Middle frontal gyrus (tissue), 1 donor: ENCODE measurements around the gene SAFB.

Source experiments
- DNase-seq: peaks from one replicate; pipeline ENCODE4 v3.0.0-alpha.2; 2015; ENCODE audit warnings: low spot score; ENCODE audit errors: extremely low spot score

SAFB gene

GRCh38 chr19:5665781-5666513 lies 43.1 kb downstream of the SAFB start:
- DNase-seq = no peak

DNA sequence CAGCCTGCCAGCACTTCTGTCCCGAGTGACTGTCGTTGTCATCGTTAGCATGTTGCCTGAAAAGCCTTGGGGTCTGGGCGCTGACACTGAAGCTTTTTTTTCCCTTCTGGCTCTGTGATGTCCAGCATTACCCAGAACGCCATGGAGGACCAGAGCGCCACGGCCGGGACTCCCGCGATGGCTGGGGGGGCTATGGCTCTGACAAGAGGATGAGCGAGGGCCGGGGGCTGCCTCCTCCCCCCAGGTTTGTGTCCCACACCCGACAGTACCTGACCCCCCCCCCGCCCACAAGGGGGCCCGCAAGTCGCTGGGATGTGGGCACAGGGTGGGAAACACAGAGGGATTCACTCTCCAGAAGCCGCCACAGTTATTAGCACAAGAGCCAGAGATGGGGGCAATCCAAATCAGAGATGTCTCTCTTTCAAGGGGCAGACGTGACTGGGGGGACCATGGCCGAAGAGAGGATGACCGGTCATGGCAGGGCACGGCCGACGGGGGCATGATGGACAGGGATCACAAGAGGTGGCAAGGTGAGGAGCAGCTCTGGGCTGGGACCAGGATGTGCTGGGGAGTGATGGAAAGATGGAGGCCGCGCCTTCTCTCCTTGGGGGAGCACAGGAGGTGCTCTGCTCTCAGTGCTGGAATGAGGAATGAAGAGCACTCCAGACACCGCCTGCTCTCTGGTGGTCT lies 44.2 kb downstream of the SAFB start:
- no peak for DNase-seq

DNA sequence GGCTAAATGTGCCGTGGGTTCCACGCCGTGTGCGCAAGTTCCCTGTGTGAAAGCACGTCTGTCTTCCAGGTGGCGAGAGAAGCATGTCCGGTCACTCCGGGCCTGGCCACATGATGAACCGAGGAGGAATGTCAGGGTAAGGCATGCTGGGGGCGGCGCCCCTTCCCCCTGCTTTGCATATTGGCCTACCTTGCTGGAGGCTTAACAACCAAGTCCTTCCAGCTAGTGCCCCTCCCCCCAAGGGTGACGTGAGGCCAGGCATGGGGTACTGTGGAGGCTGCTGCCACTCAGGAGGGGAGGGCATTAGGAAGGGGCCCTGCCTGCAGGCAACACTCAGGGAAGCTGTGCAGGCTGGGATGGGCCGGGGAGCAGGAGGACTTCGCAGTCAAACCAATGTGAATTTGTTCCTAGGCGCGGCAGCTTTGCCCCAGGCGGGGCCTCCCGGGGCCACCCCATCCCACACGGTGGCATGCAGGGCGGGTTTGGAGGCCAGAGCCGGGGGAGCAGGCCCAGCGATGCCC lies 44.9 kb downstream of the SAFB start:
- no peak for DNase-seq

DNA sequence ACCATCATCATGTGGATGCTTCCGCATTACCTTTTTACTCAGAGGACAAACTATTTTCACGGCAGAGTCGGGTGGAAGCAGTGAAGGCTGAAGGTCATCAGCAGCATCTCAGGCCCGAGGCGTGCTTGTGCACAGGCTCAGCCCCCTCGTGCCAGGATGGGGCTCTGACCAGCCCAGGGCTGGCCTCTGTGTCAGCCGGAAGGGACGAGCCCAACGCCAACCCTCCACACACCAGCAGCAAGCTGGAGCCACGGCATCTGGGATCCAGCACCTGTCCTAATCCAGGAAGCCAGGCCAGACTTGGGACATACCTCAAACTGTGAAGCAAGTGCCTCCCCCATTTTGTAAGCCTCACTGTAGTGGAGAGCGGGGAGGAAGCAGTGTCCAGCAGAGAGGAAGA lies 46.3 kb downstream of the SAFB start:
- no peak for DNase-seq

DNA sequence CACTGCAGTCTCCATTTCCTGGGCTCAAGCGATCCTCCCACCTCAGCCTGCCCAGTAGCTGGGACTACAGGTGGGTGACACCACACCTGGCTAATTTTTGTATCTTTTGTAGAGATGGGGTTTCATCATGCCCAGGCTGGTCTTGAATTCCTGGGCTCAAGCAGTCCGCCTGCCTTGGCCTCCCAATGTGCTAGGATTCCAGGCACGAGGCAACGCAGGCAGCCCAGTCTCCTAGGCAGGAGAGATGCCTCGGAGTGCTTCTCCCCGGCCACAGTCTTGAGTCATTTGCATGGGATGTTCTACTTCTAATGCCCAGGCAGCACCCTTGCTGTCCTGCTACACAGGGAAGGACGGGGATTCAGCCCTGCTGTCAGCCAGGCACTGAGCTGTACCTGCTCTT lies 48.7 kb downstream of the SAFB start:
- DNase-seq = no peak

DNA sequence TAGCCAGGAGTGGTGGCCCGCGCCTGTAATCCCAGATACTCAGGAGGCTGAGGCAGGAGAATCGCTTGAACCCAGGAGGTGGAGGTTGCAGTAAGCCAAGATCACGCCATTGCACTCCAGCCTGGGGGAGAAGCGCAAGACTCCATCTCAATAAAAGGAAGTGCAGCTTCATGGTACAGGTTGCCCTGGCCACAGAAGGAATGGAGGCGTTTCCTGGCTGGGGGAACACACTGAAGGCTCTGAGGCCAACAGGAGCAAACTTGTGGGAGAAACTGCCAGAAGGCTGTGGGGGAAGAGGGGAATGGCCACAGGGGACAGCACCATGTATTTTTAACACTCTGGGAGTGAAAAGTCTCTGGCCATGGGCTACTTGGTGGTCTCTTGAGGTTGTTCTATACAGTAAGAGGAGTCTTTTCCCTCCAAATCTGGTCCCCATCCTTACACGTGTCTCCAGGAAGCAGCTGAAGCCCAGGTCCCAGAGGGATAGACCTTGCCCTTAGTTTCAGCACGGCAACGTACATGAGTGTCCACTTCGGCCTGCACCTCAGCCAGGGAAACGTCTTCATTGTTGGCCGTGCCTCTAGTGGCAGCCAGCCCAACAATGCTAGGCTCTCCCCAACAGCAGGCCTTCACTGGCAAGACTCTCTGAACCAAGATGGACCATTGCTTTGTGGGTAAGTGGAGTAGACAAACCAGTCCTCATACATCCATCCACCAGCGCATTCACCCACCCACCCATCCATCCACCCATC lies 50.0 kb downstream of the SAFB start:
- DNase-seq = no peak

GRCh38 chr19:5673752-5674151 lies 50.9 kb downstream of the SAFB start:
- DNase-seq = no peak

GRCh38 chr19:5674714-5675113 lies 51.8 kb downstream of the SAFB start:
- no peak for DNase-seq

- DNase-seq = no peak
These were observed 53.4 kb downstream of the SAFB start for GRCh38 chr19:5676105-5676771.

GRCh38 chr19:5676772-5677105 lies 53.9 kb downstream of the SAFB start:
- DNase-seq = no peak

GRCh38 chr19:5677136-5677535 lies 54.3 kb downstream of the SAFB start:
- DNase-seq = no peak

GRCh38 chr19:5677580-5677979 lies 54.7 kb downstream of the SAFB start:
- no peak for DNase-seq

DNA sequence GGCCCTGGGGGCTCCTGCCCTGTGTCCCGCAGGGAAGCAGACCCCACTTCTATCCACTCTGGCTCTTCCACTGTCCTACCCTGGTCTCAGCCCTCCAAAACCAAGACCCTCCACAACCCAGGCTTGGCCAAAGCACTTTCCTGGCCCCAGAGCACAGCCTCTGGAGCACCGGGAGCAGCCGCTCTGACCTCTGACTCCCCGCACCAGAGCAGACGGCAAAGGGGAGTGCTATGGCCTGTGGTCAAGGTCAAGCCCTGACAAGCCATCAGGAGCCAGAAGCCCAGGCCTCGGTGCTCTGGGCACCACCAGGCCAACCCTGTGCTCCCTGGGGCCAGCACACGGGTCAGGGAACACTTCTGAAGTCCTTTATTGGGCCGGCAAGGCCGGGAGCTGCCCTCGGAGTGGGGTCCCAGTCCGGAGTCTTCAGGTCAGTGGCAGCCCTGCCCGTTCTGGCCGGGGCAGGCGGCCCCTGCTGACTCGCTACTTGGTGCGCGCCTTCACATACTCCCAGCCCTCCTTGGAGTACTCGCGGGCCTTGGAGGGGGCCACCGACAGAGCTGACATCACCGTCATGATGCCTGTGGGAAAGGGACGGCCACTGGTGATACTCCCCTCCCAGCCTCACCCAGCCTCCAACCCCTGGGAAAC lies 55.3 kb downstream of the SAFB start:
- DNase-seq = no peak

GRCh38 chr19:5679289-5680083 lies 56.6 kb downstream of the SAFB start:
- DNase-seq = no peak

GRCh38 chr19:5680084-5680436 lies 57.2 kb downstream of the SAFB start:
- DNase-seq = no peak

GRCh38 chr19:5680437-5681368 lies 57.8 kb downstream of the SAFB start, which contains the start of the genes HSD11B1L and MICOS13:
Gene HSD11B1L (plus strand): TSS chr19:5681027. CDS start chr19:5684833, 3,806 bp downstream.
Gene MICOS13 (minus strand): TSS chr19:5680516. CDS start chr19:5680486, 30 bp downstream.
- peak; percentile 98 for DNase-seq

GRCh38 chr19:5681391-5682106 lies 58.7 kb downstream of the SAFB start:
- DNase-seq = no peak

DNA sequence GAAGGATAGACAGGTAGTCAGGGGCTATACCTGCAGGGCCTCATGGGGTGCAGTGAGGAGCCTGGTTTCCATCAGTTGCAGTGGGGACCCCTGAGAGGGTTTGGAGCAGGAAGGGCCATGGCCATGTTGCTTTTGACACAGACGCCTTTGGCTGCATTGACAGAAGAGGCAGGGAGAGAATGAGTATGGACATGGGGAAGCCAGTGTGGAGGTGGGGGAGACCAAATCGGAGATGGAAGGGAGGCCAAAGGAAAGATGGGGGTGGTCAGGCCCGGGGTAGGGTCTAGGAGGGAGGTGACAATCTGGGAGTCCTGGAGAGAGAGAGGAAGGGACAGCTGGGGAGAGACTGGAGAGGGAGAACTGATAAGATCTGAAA lies 59.2 kb downstream of the SAFB start:
- DNase-seq = no peak
